Measurements from ENCODE around the gene PDLIM1. TPM values are rescaled to one million over a fixed set of nuclear protein-coding genes. Genes with fewer than 3 reads are reported as not detected.

Gene PDLIM1
- total RNA-seq, 4 donors from 2014 or later: 40.7 to 86.8 (median 83.4) TPM

- Histone ChIP-seq H3K4me3 (no peak overlapping the region), H3K27ac (replicated peaks in 1 of 4) (peak overlapping the region; percentile 52 to 91 (median 90)), H3K9me3 (no peaks in the 10 kb centered on the region), H3K36me3 (peaks cover 0 to 85% (median 70%) of the 10 kb centered on the region in 4 donors), H3K4me1 (peaks cover 88 to 98% (median 96%) of the 10 kb centered on the region in 4 donors), H3K27me3 (no peaks in the 10 kb centered on the region)
- WGBS: 62% methylated on average over 1 of the region's 1 CpG
- no peak for DNase-seq (ENCODE audit: extremely low spot score)
- intact Hi-C loops (cut with DNase I): no loop called here
- no peak for TF ChIP-seq POLR2AphosphoS5 (IDR thresholded peaks at IDR 0.05)
- TF ChIP-seq POLR2A (IDR thresholded peaks at IDR 0.05; ENCODE audit: low read depth): no peak
- no peak for TF ChIP-seq EP300 (IDR thresholded peaks at IDR 0.05)
- no peak for TF ChIP-seq CTCF (IDR thresholded peaks at IDR 0.05)
Observed at GRCh38 chr10:95330966-95331453, 40.2 kb upstream of the PDLIM1 start.

- Histone ChIP-seq H3K27me3 (no peaks in the 10 kb centered on the region), H3K36me3 (peaks cover 0 to 85% (median 75%) of the 10 kb centered on the region in 4 donors), H3K4me3 (no peak overlapping the region), H3K9me3 (no peaks in the 10 kb centered on the region), H3K4me1 (peaks cover 76 to 94% (median 82%) of the 10 kb centered on the region in 4 donors), H3K27ac (replicated peaks in 1 of 4) (peak overlapping the region; percentile 69 to 91 (median 90))
- WGBS: 75% methylated on average over 9 of the region's 9 CpGs
- no peak for DNase-seq (ENCODE audit: extremely low spot score)
- TF ChIP-seq CTCF (IDR thresholded peaks at IDR 0.05) (no peak), EP300 (IDR thresholded peaks at IDR 0.05) (no peak), POLR2AphosphoS5 (IDR thresholded peaks at IDR 0.05) (peak in 1 of 2 donors; percentile 5), POLR2A (IDR thresholded peaks at IDR 0.05; ENCODE audit: low read depth) (no peak)
- intact Hi-C loops (cut with DNase I): no loop called here
Observed at GRCh38 chr10:95329296-95329695, 38.5 kb upstream of the PDLIM1 start.

- H3K9me3 ChIP-seq: no peaks in the 10 kb centered on the region
- intact Hi-C loops (cut with DNase I): no loop called here
- 58% methylated on average over 2 of the region's 3 CpGs for WGBS
- TF ChIP-seq POLR2A (IDR thresholded peaks at IDR 0.05; ENCODE audit: low read depth) (no peak), POLR2AphosphoS5 (IDR thresholded peaks at IDR 0.05) (peak in 1 of 2 donors; percentile 0)
- no peak for DNase-seq (ENCODE audit: extremely low spot score)
- peaks cover 66 to 81% (median 70%) of the 10 kb centered on the region in 4 donors for H3K4me1 ChIP-seq
- H3K27me3 ChIP-seq: no peaks in the 10 kb centered on the region
- H3K27ac ChIP-seq (replicated peaks in 1 of 4): peak overlapping the region; percentile 69 to 91 (median 90)
- H3K36me3 ChIP-seq: peaks cover 7 to 88% (median 75%) of the 10 kb centered on the region in 4 donors
- H3K4me3 ChIP-seq: no peak overlapping the region
Observed at GRCh38 chr10:95328013-95328412, 37.2 kb upstream of the PDLIM1 start.

- Histone ChIP-seq H3K27me3 (no peaks in the 10 kb centered on the region), H3K9me3 (no peaks in the 10 kb centered on the region), H3K4me3 (no peak overlapping the region), H3K36me3 (peaks cover 9 to 88% (median 75%) of the 10 kb centered on the region in 4 donors), H3K4me1 (peaks cover 61 to 75% (median 63%) of the 10 kb centered on the region in 4 donors), H3K27ac (replicated peaks in 1 of 4) (peak overlapping the region; percentile 69 to 91 (median 90))
- 49% methylated on average over 4 of the region's 5 CpGs for WGBS
- intact Hi-C loops (cut with DNase I): no loop called here
- no peak for DNase-seq (ENCODE audit: extremely low spot score)
- TF ChIP-seq CTCF (IDR thresholded peaks at IDR 0.05) (peak in 1 of 3 experiments; percentile 15), POLR2AphosphoS5 (IDR thresholded peaks at IDR 0.05) (peak in 1 of 2 donors; percentile 44), EP300 (IDR thresholded peaks at IDR 0.05) (no peak), POLR2A (IDR thresholded peaks at IDR 0.05; ENCODE audit: low read depth) (no peak)
Observed at GRCh38 chr10:95327367-95327766, 36.6 kb upstream of the PDLIM1 start.

GRCh38 chr10:95326396-95326795, 35.6 kb upstream of the PDLIM1 start:
- TF ChIP-seq EP300 (IDR thresholded peaks at IDR 0.05) (no peak), CTCF (IDR thresholded peaks at IDR 0.05) (no peak), POLR2AphosphoS5 (IDR thresholded peaks at IDR 0.05) (no peak)
- no peak for DNase-seq (ENCODE audit: extremely low spot score)
- Histone ChIP-seq H3K36me3 (peaks cover 17 to 88% (median 75%) of the 10 kb centered on the region in 4 donors), H3K4me1 (peaks cover 52 to 70% (median 53%) of the 10 kb centered on the region in 4 donors), H3K9me3 (no peaks in the 10 kb centered on the region), H3K27me3 (no peaks in the 10 kb centered on the region), H3K4me3 (no peak overlapping the region), H3K27ac (replicated peaks in 1 of 4) (peak overlapping the region in 3 of 4 donors; percentile 90 to 91 (median 90))
- WGBS: 48% methylated on average over 2 of the region's 2 CpGs
- intact Hi-C loops (cut with DNase I): no loop called here

Measured in esophagus muscularis mucosa (tissue), 4 donors.